Effector memory CD8-positive, alpha-beta T cell (primary cell): ENCODE results near the gene TBC1D14.

Source experiments
- ATAC-seq: fragments of 150-1000 bp; cut with Tn5 transposase; replicated peaks from 2 replicates; pipeline ENCODE4 v1.10.0; 2021; ENCODE audit warnings: mild to moderate bottlenecking, moderate library complexity
- DNase-seq, 3 experiments: peaks; one replicate each; pipeline ENCODE4 v3.0.0; 2021
- H3K27ac Mint-ChIP-seq, 2 donors: one replicate each; pipeline ENCODE4 v1.8.0; 2022; ENCODE audit warnings: mild to moderate bottlenecking in 2 of 2, mixed read lengths in 2 of 2, moderate library complexity in 2 of 2
- H3K27me3 Mint-ChIP-seq, 2 donors: one replicate each; pipeline ENCODE4 v1.8.0; 2022; ENCODE audit warnings: mixed read lengths in 2 of 2
- H3K36me3 Mint-ChIP-seq: one replicate; pipeline ENCODE4 v1.8.0; 2022; ENCODE audit warnings: mild to moderate bottlenecking, moderate library complexity, mixed read lengths; ENCODE audit not compliant: insufficient read depth
- H3K4me1 Mint-ChIP-seq, 2 donors: one replicate each; pipeline ENCODE4 v1.8.0; 2022; ENCODE audit warnings: low read depth in 2 of 2, mixed read lengths in 2 of 2
- H3K4me3 Mint-ChIP-seq, 2 donors: one replicate each; pipeline ENCODE4 v1.8.0; 2022; ENCODE audit warnings: mild to moderate bottlenecking in 2 of 2, mixed read lengths in 2 of 2, moderate library complexity in 2 of 2
- H3K9me3 Mint-ChIP-seq, 2 donors: one replicate each; pipeline ENCODE4 v1.8.0; 2022; ENCODE audit warnings: mixed read lengths in 2 of 2

TBC1D14 gene

DNA sequence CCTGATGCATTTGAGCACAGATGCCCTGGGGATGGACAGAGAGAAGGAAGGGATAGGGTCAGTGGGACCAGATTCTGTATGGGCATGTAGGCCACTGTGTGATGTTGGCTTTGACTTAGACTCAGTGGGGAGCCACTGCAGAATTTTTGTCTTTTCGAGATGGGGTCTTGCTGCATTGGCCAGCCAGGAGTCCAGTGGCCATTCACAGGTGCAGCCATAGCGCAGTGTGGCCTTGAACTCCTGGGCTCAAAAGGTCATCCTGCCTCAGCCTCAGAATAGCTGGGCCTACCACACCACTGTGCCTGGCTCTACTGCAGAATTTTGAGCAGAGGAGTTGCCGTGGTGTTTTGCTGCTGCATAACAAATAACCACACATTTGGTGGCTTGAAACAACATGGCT is 22.8 kb downstream of the TBC1D14 start:
- H3K9me3 Mint-ChIP-seq, result no peaks in the 10 kb centered on the region
- no peak overlapping the region for H3K4me3 Mint-ChIP-seq
- H3K27me3 Mint-ChIP-seq, result no peaks in the 10 kb centered on the region
- peak overlapping the region in 1 of 2 donors; percentile 59 for H3K27ac Mint-ChIP-seq
- no peak for DNase-seq
- peaks cover 56 to 63% of the 10 kb centered on the region in 2 donors for H3K4me1 Mint-ChIP-seq
- peaks cover 9% of the 10 kb centered on the region for H3K36me3 Mint-ChIP-seq
- no peak for ATAC-seq

DNA sequence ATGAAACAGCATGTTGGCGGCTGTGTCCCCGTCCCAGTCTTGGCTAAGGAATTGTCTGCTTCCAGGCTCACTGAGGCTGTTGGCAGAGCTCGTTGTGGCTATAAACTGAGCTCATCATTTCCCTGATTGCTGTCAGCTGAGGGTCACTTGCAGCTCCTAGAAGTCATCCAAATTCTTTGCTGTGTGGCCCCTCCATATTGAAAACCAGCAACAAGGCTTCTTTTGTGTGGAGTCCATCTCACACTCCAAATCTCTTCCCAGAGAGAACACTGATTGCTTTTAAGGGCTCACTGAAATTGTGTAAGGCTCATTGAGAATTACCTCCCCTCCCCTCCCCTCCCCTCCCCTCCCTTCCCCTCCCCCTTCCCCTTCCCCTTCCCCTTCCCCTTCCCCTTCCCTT is 23.3 kb downstream of the TBC1D14 start:
- Mint-ChIP-seq H3K9me3 (no peaks in the 10 kb centered on the region), H3K36me3 (peaks cover 9% of the 10 kb centered on the region), H3K27ac (no peak overlapping the region), H3K27me3 (no peaks in the 10 kb centered on the region), H3K4me1 (peaks cover 56 to 63% of the 10 kb centered on the region in 2 donors), H3K4me3 (no peak overlapping the region)
- no peak for DNase-seq
- ATAC-seq, result no peak

GRCh38 chr4:6933691-6934430 is 24.2 kb downstream of the TBC1D14 start:
- no peak overlapping the region for H3K4me3 Mint-ChIP-seq
- H3K9me3 Mint-ChIP-seq, result no peaks in the 10 kb centered on the region
- peaks cover 55 to 64% of the 10 kb centered on the region in 2 donors for H3K4me1 Mint-ChIP-seq
- ATAC-seq (no peak), DNase-seq (no peak)
- peak overlapping the region in 1 of 2 donors; percentile 76 for H3K27ac Mint-ChIP-seq
- peaks cover 9% of the 10 kb centered on the region for H3K36me3 Mint-ChIP-seq
- H3K27me3 Mint-ChIP-seq, result no peaks in the 10 kb centered on the region

DNA sequence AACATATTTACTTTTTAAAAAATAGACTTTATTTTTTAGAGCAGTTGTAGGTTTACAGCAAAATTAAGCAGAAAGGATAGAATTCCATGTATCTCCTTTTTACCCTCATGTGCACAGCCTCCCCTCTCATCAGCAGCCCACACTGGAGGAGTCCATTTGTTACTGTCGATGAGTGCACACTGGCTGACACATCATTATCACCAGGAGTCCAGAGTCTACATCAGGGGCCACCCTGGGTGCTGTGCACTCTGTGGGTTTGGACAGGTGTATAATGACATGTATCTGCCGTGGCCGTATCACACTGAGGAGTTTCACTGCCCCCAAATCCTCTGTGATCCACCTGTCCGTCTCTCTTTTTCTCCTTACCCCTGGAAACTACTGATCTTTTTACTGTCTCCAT is 26.3 kb downstream of the TBC1D14 start:
- Mint-ChIP-seq H3K36me3 (peaks cover 9% of the 10 kb centered on the region), H3K27ac (no peak overlapping the region), H3K27me3 (no peaks in the 10 kb centered on the region), H3K4me3 (no peak overlapping the region), H3K9me3 (no peaks in the 10 kb centered on the region), H3K4me1 (peaks cover 62 to 63% of the 10 kb centered on the region in 2 donors)
- no peak for ATAC-seq
- DNase-seq, result no peak

DNA sequence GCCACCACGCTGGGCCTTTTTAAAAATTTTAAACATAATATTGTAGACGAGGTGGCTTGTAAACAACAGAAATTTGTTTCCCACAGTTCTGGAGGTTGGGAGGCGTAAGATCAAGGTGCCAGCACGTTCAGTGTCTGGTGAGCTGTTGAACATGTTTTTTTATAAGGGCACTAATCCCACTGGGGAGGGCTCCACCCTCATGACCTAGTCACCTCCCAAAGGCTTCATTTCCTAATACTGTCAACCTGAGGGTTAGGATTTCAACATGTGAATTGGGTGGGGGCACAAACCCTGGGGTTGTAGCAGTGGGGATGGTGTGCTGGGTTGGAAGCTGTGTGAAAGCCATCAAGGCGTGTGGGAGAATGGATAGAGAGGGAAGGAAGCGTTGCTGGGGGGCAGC is 27.6 kb downstream of the TBC1D14 start:
- no peak overlapping the region for H3K27ac Mint-ChIP-seq
- peaks cover 65% of the 10 kb centered on the region in 2 donors for H3K4me1 Mint-ChIP-seq
- no peaks in the 10 kb centered on the region for H3K9me3 Mint-ChIP-seq
- H3K4me3 Mint-ChIP-seq, result peak overlapping the region in 1 of 2 donors; percentile 15
- no peak for DNase-seq
- peaks cover 9% of the 10 kb centered on the region for H3K36me3 Mint-ChIP-seq
- no peaks in the 10 kb centered on the region for H3K27me3 Mint-ChIP-seq
- no peak for ATAC-seq

GRCh38 chr4:6937754-6938153 is 28.1 kb downstream of the TBC1D14 start:
- ATAC-seq (no peak), DNase-seq (no peak)
- Mint-ChIP-seq H3K36me3 (peaks cover 9% of the 10 kb centered on the region), H3K27ac (peak overlapping the region; percentile 85 to 98), H3K27me3 (no peaks in the 10 kb centered on the region), H3K4me3 (peak overlapping the region; percentile 15 to 23), H3K9me3 (no peaks in the 10 kb centered on the region), H3K4me1 (peaks cover 68 to 69% of the 10 kb centered on the region in 2 donors)

DNA sequence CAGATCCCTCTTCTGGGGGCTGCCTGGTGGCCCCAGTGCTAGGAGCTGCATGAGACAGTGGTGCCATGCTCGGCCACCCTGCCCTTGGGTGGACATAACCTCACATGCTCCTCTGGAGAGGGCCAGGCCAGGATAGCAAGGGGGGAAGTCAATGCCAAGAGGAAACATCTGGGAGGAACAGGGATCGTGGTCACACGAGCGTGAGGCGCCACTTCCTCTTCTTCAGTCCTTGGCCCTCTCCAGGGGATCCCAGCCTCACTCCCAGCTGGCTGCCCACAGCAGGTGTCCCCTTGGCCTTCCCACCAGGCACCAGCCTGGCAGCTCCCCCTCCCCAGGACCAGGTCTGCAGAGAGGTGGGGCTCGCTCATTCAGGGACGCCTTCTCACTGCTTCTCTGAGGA is 28.6 kb downstream of the TBC1D14 start:
- H3K4me1 Mint-ChIP-seq, result peaks cover 72 to 74% of the 10 kb centered on the region in 2 donors
- peaks cover 9% of the 10 kb centered on the region for H3K36me3 Mint-ChIP-seq
- ATAC-seq (no peak), DNase-seq (no peak)
- peak overlapping the region; percentile 11 to 23 for H3K4me3 Mint-ChIP-seq
- no peaks in the 10 kb centered on the region for H3K9me3 Mint-ChIP-seq
- peak overlapping the region; percentile 85 to 98 for H3K27ac Mint-ChIP-seq
- no peaks in the 10 kb centered on the region for H3K27me3 Mint-ChIP-seq

DNA sequence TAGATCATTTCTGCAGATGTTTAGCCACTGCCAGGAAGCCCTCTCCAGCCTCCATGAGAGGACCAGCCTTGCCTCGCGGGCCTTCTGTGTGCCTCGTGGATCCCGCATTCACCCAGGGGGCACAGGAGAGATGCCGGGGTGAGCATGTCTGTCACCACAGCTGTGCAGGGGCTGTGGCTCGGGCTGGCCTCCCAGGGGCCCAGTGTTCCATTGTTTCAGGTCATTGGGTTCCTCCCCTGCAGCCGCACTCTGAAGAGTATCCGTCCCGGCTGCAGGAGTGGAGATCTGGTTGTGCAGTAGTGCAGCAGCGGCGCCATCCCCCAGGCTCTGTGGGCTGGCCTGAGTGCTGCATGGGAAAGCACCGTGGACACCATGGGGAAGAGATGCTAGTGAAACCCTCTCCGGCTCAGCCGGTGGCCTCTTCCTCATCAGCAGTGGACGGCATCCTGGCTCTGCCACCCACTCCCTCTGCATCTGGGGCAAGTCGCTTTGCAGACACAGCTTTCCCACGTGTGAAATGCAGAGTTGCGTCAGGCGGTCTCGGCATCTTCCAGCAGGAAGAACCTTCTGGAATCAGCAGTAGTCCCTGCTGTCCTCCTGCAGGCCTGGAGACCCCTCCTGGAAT is 29.1 kb downstream of the TBC1D14 start:
- H3K27ac Mint-ChIP-seq, result peak overlapping the region; percentile 85 to 98
- peak overlapping the region in 1 of 2 donors; percentile 11 for H3K4me3 Mint-ChIP-seq
- peaks cover 72 to 74% of the 10 kb centered on the region in 2 donors for H3K4me1 Mint-ChIP-seq
- peaks cover 5% of the 10 kb centered on the region for H3K36me3 Mint-ChIP-seq
- no peaks in the 10 kb centered on the region for H3K27me3 Mint-ChIP-seq
- H3K9me3 Mint-ChIP-seq, result no peaks in the 10 kb centered on the region
- ATAC-seq (no peak), DNase-seq (no peak)

GRCh38 chr4:6939761-6940743 is 30.4 kb downstream of the TBC1D14 start:
- no peaks in the 10 kb centered on the region for H3K27me3 Mint-ChIP-seq
- no peak for ATAC-seq
- peaks cover 74 to 75% of the 10 kb centered on the region in 2 donors for H3K4me1 Mint-ChIP-seq
- no peaks in the 10 kb centered on the region for H3K9me3 Mint-ChIP-seq
- no peak for DNase-seq
- peaks cover 3% of the 10 kb centered on the region for H3K36me3 Mint-ChIP-seq
- peak overlapping the region; percentile 76 to 83 for H3K4me3 Mint-ChIP-seq
- H3K27ac Mint-ChIP-seq, result peak overlapping the region; percentile 98

GRCh38 chr4:6940744-6941137 is 31.1 kb downstream of the TBC1D14 start:
- ATAC-seq, result no peak
- H3K27ac Mint-ChIP-seq, result peak overlapping the region; percentile 98
- no peak for DNase-seq

DNA sequence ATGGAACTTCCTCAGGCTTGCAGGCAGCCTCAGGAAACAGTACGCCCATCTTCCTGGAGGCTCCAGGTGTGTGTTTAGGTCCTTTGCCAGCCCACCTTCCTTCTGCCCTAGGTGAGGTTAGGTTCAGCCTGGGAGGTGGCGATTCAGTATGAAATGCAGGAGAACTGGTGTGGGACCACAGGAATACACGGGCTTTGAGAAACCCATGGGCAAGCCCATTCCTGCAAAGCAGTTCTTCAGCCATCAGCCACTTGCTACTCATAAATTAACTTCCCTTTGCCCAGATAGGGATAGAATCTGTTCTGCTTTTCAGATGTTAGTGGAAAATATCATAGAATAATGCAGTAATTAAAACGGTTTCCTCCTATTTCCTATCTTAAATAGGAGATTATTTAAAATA is 32.2 kb downstream of the TBC1D14 start:
- H3K27ac Mint-ChIP-seq, result peak overlapping the region; percentile 98
- H3K4me3 Mint-ChIP-seq, result peak overlapping the region; percentile 76 to 83
- H3K4me1 Mint-ChIP-seq, result peaks cover 64 to 65% of the 10 kb centered on the region in 2 donors
- ATAC-seq (no peak), DNase-seq (no peak)
- H3K27me3 Mint-ChIP-seq, result no peaks in the 10 kb centered on the region
- peaks cover 3% of the 10 kb centered on the region for H3K36me3 Mint-ChIP-seq
- H3K9me3 Mint-ChIP-seq, result no peaks in the 10 kb centered on the region

More at GRCh38 chr4:6940744-6941137, 31.1 kb downstream of the TBC1D14 start:
- Mint-ChIP-seq H3K36me3 (peaks cover 3% of the 10 kb centered on the region), H3K4me3 (peak overlapping the region; percentile 76 to 83), H3K27me3 (no peaks in the 10 kb centered on the region), H3K9me3 (no peaks in the 10 kb centered on the region), H3K4me1 (peaks cover 68 to 73% of the 10 kb centered on the region in 2 donors)

DNA sequence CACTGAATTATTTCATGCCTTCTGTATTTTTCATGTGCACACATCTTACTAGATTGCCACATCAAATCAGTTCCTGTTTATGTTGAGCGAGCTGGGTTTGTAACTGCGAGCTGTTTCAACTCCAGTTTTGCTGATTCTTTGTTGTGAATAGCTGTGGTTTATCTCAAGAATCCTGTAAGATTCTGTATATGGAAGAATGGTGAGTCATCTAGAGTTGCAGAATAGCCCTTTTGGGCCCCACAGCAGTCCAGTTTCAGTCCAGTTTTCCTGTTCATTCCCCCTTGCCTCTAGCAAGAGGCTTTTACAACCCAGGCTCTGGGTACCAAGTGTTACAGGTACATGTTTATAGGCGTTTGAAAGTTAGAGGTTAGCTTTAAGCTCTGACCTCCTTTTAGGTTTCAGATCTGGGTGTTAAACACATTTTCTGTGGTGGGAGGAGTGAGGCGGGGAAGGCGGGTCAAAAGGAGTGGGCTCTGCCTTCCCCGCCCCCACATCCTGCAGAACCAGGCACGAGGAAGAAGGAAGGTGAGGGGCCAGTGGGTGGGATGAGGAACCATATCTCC is 32.7 kb downstream of the TBC1D14 start:
- Mint-ChIP-seq H3K36me3 (peaks cover 2% of the 10 kb centered on the region), H3K27me3 (no peaks in the 10 kb centered on the region), H3K4me3 (peak overlapping the region; percentile 76 to 83), H3K9me3 (no peaks in the 10 kb centered on the region), H3K27ac (peak overlapping the region; percentile 98), H3K4me1 (peaks cover 62% of the 10 kb centered on the region in 2 donors)
- peak; percentile 84 for ATAC-seq
- DNase-seq, result peak; percentile 33 to 41 (median 40)
